OCI-LY7 (cell line): ENCODE data around the gene SCGB1C1. TPM values are rescaled to one million over a fixed set of nuclear protein-coding genes. Genes with fewer than 3 reads are reported as not detected.
"Not testable (repeated sequence)": the region's sequence is repeated elsewhere in the genome, so short reads cannot be mapped to it uniquely, and the experiment has no call there.

Experiments used
- BruUV-seq: library from RNA; stranded (reverse); fragments of 400-500 nt; replicated peaks from 2 replicates; lab custom pipeline; 2021; lab: Mats Ljungman, UMichigan
- CTCF ChIA-PET: fragments of 300-600 bp; sonication (Branson Sonifier 250); formaldehyde crosslinking; loops from one replicate; lab custom pipeline; 2022; ENCODE audit warnings: antibody characterized with exemption; ENCODE audit not compliant: unreplicated experiment; lab: Charles Lee
- POLR2A ChIA-PET: fragments of 300-600 bp; sonication (Branson Sonifier 250); formaldehyde crosslinking; loops from one replicate; lab custom pipeline; 2022; ENCODE audit warnings: antibody characterized with exemption; lab: Charles Lee
- DNase-seq: peaks from one replicate; pipeline ENCODE4 v3.0.0-alpha.2; 2015; ENCODE audit warnings: low spot score
- H2AFZ ChIP-seq: fragments of 200-600 bp; sonication (generic), shearing (Covaris generic); 2 replicates; pipeline ENCODE4 v1.6.1; 2014; ENCODE audit warnings: mild to moderate bottlenecking, antibody characterized with exemption, low read length, moderate library complexity
- H3K27ac ChIP-seq: fragments of 200-600 bp; sonication (generic); 2 replicates; pipeline ENCODE4 v1.5.1; 2014; ENCODE audit warnings: mixed run types, low read depth, mild to moderate bottlenecking, moderate library complexity, low read length, inconsistent platforms; ENCODE audit not compliant: poor library complexity, severe bottlenecking
- H3K36me3 ChIP-seq: fragments of 200-600 bp; sonication (generic); 2 replicates; pipeline ENCODE4 v1.6.1; 2014; ENCODE audit warnings: mild to moderate bottlenecking, antibody characterized with exemption, low read length, moderate library complexity, mixed read lengths; ENCODE audit not compliant: insufficient read depth
- H3K4me1 ChIP-seq: fragments of 200-600 bp; sonication (generic); 2 replicates; pipeline ENCODE4 v1.5.1; 2014; ENCODE audit warnings: mild to moderate bottlenecking, low read length; ENCODE audit not compliant: insufficient read depth, poor library complexity, severe bottlenecking
- H3K4me2 ChIP-seq: fragments of 200-600 bp; sonication (generic); 2 replicates; pipeline ENCODE4 v1.6.1; 2014; ENCODE audit warnings: mild to moderate bottlenecking, low read length
- H3K4me3 ChIP-seq: fragments of 200-600 bp; sonication (generic); 2 replicates; pipeline ENCODE4 v1.5.1; 2014; ENCODE audit warnings: mild to moderate bottlenecking, low read depth, low read length; ENCODE audit not compliant: poor library complexity, severe bottlenecking
- H3K79me2 ChIP-seq: fragments of 200-600 bp; sonication (generic); 2 replicates; pipeline ENCODE4 v1.6.1; 2016; ENCODE audit warnings: low read depth, mild to moderate bottlenecking, low read length, moderate library complexity, mixed read lengths; ENCODE audit not compliant: insufficient read depth
- H3K9me2 ChIP-seq: fragments of 200-600 bp; sonication (generic); 2 replicates; pipeline ENCODE4 v1.6.1; 2016; ENCODE audit warnings: mild to moderate bottlenecking, low read length, mixed read lengths; ENCODE audit not compliant: insufficient read depth
- H3K9me3 ChIP-seq: fragments of 200-600 bp; sonication (generic); 2 replicates; pipeline ENCODE4 v1.6.1; 2014; ENCODE audit warnings: mild to moderate bottlenecking, mixed run types, low read length, mixed read lengths
- H4K20me1 ChIP-seq: fragments of 200-600 bp; sonication (generic); 2 replicates; pipeline ENCODE4 v1.6.1; 2014; ENCODE audit warnings: mild to moderate bottlenecking, antibody characterized with exemption, low read length, moderate library complexity, mixed read lengths; ENCODE audit not compliant: insufficient read depth
- CTCF ChIP-seq: fragments of 200-600 bp; sonication (generic); conservative IDR thresholded peaks from 2 replicates; pipeline ENCODE4 v1.5.1; 2014; ENCODE audit warnings: mild to moderate bottlenecking, antibody characterized with exemption, low read length, moderate library complexity, mixed read lengths
- intact Hi-C: fragments of 100-400 bp; cut with micrococcal nuclease; formaldehyde crosslinking; loops from one replicate; pipeline ENCODE4 v1.10.0; 2022; ENCODE audit not compliant: unreplicated experiment
- total RNA-seq, 2 experiments: library from RNA; depleted of rRNA in 1 of 2; stranded (reverse); fragments of >200 nt in 1 of 2; shearing (Covaris generic) in 1 of 2; gene quantifications; 2 replicates each; pipeline ENCODE4 v1.2.3, GENCODE V29; 2014 to 2022

Gene SCGB1C1
- total RNA-seq, 2 experiments from 2014 or later = not detected

GRCh38 chr11:189843-190311 lies 3.0 kb upstream of the SCGB1C1 start:
- H3K9me3 ChIP-seq, H4K20me1 ChIP-seq, DNase-seq, BruUV-seq, H3K27ac ChIP-seq, POLR2A ChIA-PET, H3K9me2 ChIP-seq, H3K4me3 ChIP-seq, H3K4me2 ChIP-seq, intact Hi-C loops, H3K79me2 ChIP-seq, H3K36me3 ChIP-seq, H2AFZ ChIP-seq, CTCF ChIA-PET, H3K4me1 ChIP-seq: not testable (repeated sequence)
- TF ChIP-seq CTCF = peak; percentile 55

- POLR2A ChIA-PET, H3K9me3 ChIP-seq, DNase-seq: not testable (repeated sequence)
Measured at GRCh38 chr11:190546-190945, 2.3 kb upstream of the SCGB1C1 start.

GRCh38 chr11:191490-192478 lies 1.1 kb upstream of the SCGB1C1 start:
- not testable (repeated sequence) for H3K9me3 ChIP-seq

More at GRCh38 chr11:190546-190945, 2.3 kb upstream of the SCGB1C1 start:
- CTCF ChIA-PET, intact Hi-C loops, H3K9me2 ChIP-seq, H3K4me1 ChIP-seq, H4K20me1 ChIP-seq, H2AFZ ChIP-seq, H3K27ac ChIP-seq, H3K36me3 ChIP-seq, H3K4me3 ChIP-seq, BruUV-seq, H3K4me2 ChIP-seq, H3K79me2 ChIP-seq: not testable (repeated sequence)

GRCh38 chr11:193481-193880 lies 603 bp downstream of the SCGB1C1 start:
- DNase-seq, H3K9me2 ChIP-seq, H3K4me1 ChIP-seq, H2AFZ ChIP-seq, H3K27ac ChIP-seq, H4K20me1 ChIP-seq, CTCF ChIA-PET, H3K4me3 ChIP-seq, POLR2A ChIA-PET, H3K79me2 ChIP-seq, intact Hi-C loops, H3K36me3 ChIP-seq, H3K9me3 ChIP-seq, BruUV-seq, H3K4me2 ChIP-seq: not testable (repeated sequence)

More at GRCh38 chr11:191490-192478, 1.1 kb upstream of the SCGB1C1 start:
- CTCF ChIA-PET, H3K9me2 ChIP-seq, H3K4me2 ChIP-seq, POLR2A ChIA-PET, H3K36me3 ChIP-seq, H3K79me2 ChIP-seq, BruUV-seq, H3K27ac ChIP-seq, intact Hi-C loops, H4K20me1 ChIP-seq, H3K4me1 ChIP-seq, H2AFZ ChIP-seq, DNase-seq, H3K4me3 ChIP-seq: not testable (repeated sequence)
- peak; percentile 56 for TF ChIP-seq CTCF
